BLaER1 (cell line): ENCODE measurements around the gene HNRNPUL2.
"Not testable (repeated sequence)": the region's sequence is repeated elsewhere in the genome, so short reads cannot be mapped to it uniquely, and the experiment has no call there.

Experiments
- H3K27ac ChIP-seq: shearing (Covaris generic); formaldehyde crosslinking; 2 replicates; pipeline ENCODE4 v1.8.1; 2022
- H3K27me3 ChIP-seq: shearing (Covaris generic); formaldehyde crosslinking; 2 replicates; pipeline ENCODE4 v1.8.1; 2022
- H3K36me3 ChIP-seq: shearing (Covaris generic); formaldehyde crosslinking; 2 replicates; pipeline ENCODE4 v1.8.1; 2022
- H3K4me1 ChIP-seq: shearing (Covaris generic); formaldehyde crosslinking; 2 replicates; pipeline ENCODE4 v1.8.1; 2022
- H3K4me2 ChIP-seq: shearing (Covaris generic); formaldehyde crosslinking; 2 replicates; pipeline ENCODE4 v1.8.1; 2022
- H3K4me3 ChIP-seq: shearing (Covaris generic); formaldehyde crosslinking; 2 replicates; pipeline ENCODE4 v1.8.1; 2022
- H3K9ac ChIP-seq: shearing (Covaris generic); formaldehyde crosslinking; 2 replicates; pipeline ENCODE4 v1.8.1; 2022
- H3K9me3 ChIP-seq: shearing (Covaris generic); formaldehyde crosslinking; 2 replicates; pipeline ENCODE4 v1.8.1; 2022
- H4K20me1 ChIP-seq: shearing (Covaris generic); formaldehyde crosslinking; 2 replicates; pipeline ENCODE4 v1.8.1; 2022
- Cebpa-rat ChIP-seq: shearing (Covaris generic); IDR thresholded peaks from 2 replicates; pipeline ENCODE4 v1.8.1; 2022

Gene HNRNPUL2

DNA sequence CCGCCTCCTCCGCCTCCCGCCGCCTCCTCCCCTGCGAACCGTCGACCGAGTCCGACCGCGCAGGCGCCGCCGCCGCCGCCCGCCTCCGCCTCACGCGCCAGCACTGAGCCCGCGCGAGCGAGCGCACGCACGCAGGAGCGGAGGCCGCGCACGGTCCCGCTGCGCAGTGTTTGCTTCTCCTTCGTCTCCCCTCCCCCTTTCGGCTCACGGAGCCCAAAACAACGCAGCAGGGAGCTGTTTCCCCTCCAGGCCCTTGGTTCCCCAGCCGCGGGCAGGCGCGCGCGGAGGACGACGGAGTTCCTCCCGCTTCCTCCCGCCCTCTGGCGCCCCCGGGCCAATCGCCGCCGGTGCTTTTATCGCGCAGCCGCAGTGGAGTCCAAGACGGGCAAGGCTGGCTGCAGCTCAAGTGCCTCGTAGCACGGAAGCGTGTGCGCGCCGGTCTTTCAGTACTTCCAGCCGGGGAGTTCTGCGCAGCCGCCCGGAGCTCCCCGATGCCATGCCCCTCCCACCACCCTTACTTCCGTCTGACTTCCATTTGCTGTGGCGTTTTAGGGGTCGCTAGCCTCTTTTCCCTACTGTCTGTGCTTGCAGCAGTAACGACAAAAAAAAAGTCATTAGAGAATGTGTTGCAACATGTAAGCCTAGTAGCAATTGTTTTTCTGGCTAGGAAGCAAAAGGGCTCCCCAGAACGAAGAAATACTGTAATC, at the start of gene HNRNPUL2:
Gene HNRNPUL2, minus strand, starts transcription at position 293 of the 707 bp plus-strand sequence. CDS start 301 bp downstream, outside the sequence.
- Histone ChIP-seq H3K27ac (peak within 1 kb of the TSS; percentile 98), H3K4me3 (peak within 1 kb of the TSS; percentile 99), H3K27me3 (no peaks in the 10 kb centered on the region), H3K4me1 (peaks cover 52% of the 10 kb centered on the region), H4K20me1 (peaks cover 71% of the 10 kb centered on the region), H3K9ac (peak within 1 kb of the TSS; percentile 98), H3K4me2 (peak within 1 kb of the TSS; percentile 96), H3K36me3 (peaks cover 29% of the 10 kb centered on the region), H3K9me3 (no peaks in the 10 kb centered on the region)
- no peak for TF ChIP-seq Cebpa-rat

DNA sequence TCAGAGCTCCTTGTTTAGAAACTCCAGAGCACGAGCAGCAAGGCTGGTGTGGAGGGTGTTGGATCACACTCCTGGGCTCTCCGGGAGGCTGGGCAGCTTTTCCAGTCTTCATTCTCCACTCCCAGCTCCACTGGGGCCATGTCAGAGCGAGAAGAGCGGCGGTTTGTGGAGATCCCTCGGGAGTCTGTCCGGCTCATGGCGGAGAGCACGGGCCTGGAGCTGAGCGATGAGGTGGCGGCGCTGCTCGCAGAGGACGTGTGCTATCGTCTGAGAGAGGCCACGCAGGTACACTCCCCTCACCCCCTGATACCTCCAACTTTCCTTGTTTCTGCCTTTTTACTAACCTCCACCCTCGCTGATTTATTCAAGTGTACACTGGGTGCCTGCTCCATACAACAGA, 48.4 kb upstream of the HNRNPUL2 start:
- H3K4me1 ChIP-seq: peaks cover 23% of the 10 kb centered on the region
- no peak overlapping the region for H3K4me3 ChIP-seq
- peaks cover 58% of the 10 kb centered on the region for H3K36me3 ChIP-seq
- no peaks in the 10 kb centered on the region for H3K9me3 ChIP-seq
- H3K9ac ChIP-seq: 0 out of 2 replicates have a peak overlapping the region, but pooled peaks have one; percentile 12
- no peaks in the 10 kb centered on the region for H3K27me3 ChIP-seq
- no peak for TF ChIP-seq Cebpa-rat
- no peak overlapping the region for H3K27ac ChIP-seq
- H4K20me1 ChIP-seq: no peaks in the 10 kb centered on the region
- H3K4me2 ChIP-seq: no peak overlapping the region

DNA sequence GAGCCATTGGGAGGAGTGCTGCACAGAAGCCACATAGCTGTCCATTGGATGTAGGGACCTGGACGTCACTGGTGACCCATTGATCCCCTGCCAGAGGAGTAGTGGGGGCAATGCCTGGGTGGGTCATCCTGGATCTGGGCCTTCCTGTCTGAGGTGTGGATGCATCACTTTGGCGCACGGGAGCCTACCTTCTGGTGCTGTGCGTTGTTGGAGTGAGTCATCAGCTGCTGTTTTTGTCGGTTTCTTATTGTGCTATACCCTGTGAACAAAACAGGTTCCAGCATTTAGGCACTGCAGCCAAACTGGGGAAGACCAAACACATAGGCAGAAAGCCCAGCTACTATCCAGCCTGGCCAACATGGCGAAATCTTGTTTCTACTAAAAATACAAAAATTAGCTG, 47.1 kb upstream of the HNRNPUL2 start:
- H4K20me1 ChIP-seq: no peaks in the 10 kb centered on the region
- H3K4me1 ChIP-seq: peaks cover 35% of the 10 kb centered on the region
- H3K4me2 ChIP-seq: no peak overlapping the region
- H3K27ac ChIP-seq: no peak overlapping the region
- TF ChIP-seq Cebpa-rat: no peak
- no peak overlapping the region for H3K9ac ChIP-seq
- H3K36me3 ChIP-seq: peaks cover 47% of the 10 kb centered on the region
- no peaks in the 10 kb centered on the region for H3K9me3 ChIP-seq
- no peak overlapping the region for H3K4me3 ChIP-seq
- no peaks in the 10 kb centered on the region for H3K27me3 ChIP-seq

DNA sequence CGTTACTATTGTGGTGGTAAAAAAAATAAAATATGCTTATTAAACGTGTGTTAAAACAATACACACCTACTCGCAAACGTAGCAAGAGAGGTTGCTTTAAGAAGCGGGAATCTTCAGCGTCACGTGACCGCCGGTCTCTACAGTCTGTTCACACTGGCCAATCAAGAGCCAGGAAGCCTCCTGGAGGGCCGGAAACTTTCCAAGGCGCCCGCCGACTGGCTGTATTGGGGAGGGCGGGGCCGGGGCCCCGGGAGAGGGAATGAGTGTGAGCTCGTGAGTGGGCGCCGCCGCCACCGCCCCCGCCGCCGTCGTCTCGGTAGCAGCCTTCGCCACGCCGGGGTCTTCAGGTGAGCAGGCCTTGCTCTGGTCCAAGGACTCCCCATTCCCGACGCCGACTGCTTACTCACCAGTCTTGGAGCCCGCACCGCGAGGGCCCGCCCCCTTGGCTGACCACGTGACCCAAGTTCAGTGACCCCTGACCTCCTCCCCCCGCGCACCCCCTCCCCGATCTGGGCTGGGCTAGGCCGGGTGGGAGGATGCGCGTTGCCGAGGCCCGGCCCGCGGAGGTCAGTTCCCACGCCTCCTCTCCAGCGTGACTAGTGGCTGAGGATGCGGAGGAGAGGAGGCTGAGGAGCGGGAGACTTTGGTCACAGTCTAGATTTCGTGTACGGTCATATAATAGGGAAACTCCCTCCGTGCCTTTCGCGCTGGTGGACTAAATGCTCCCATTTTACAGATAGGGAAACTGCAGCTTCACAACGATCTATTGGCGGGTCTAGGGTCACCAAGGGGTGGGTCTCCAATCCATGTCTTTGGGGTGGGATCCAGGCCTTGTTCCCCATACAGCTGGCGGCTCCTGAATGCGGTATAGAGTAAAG, 44.1 kb upstream of the HNRNPUL2 start, which contains the start of gene TAF6L:
Gene TAF6L, plus strand, starts transcription at position 253 of the 878 bp plus-strand sequence. CDS start 4,388 bp downstream, outside the sequence.
- no peaks in the 10 kb centered on the region for H3K27me3 ChIP-seq
- peak within 1 kb of the TSS; percentile 78 for H3K27ac ChIP-seq
- H3K4me1 ChIP-seq: peaks cover 35% of the 10 kb centered on the region
- H3K4me2 ChIP-seq: peak within 1 kb of the TSS; percentile 99
- no peaks in the 10 kb centered on the region for H4K20me1 ChIP-seq
- no peaks in the 10 kb centered on the region for H3K9me3 ChIP-seq
- peak within 1 kb of the TSS; percentile 80 for H3K9ac ChIP-seq
- no peak for TF ChIP-seq Cebpa-rat
- peak within 1 kb of the TSS; percentile 74 for H3K4me3 ChIP-seq
- peaks cover 41% of the 10 kb centered on the region for H3K36me3 ChIP-seq

DNA sequence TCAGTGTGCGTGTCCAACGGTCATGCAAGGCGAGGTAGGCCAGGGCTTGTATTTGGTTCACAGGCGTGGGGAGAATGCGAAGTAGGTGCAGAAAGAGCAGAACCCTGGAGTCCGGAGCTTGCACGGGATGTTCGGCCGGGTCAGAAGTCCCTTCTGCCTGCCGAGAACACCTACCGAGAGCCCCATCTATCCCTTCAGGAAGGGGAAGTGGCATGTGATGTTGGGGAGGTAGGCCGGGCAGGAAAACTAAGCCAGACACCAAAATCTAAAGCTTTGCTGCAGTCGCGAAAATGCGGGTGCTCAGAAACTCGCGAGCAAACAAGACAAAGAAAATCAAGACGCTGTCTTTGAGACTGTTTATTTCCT, 43.5 kb upstream of the HNRNPUL2 start:
- Histone ChIP-seq H3K4me3 (peak overlapping the region; percentile 74), H3K4me1 (peaks cover 35% of the 10 kb centered on the region), H3K9me3 (no peaks in the 10 kb centered on the region), H3K9ac (peak overlapping the region; percentile 80), H3K36me3 (peaks cover 41% of the 10 kb centered on the region), H3K27me3 (no peaks in the 10 kb centered on the region), H4K20me1 (no peaks in the 10 kb centered on the region), H3K4me2 (peak overlapping the region; percentile 99), H3K27ac (peak overlapping the region; percentile 78)
- TF ChIP-seq Cebpa-rat: no peak

DNA sequence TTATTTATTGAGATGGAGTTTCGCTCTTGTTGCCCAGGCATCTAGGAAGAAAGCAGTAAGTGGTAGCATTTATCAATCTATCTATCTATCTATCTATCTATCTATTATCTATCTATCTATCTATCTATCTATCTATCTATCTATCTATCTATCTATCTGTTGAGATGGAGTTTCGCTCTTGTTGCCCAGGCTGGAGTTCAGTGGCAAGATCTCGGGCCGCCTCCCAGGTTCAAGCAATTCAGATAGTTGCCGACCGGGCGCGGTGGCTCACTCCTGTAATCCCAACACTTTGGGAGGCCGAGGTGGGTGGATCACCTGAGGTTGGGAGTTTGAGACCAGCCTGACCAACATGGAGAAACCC, 33.6 kb upstream of the HNRNPUL2 start:
- H3K4me3 ChIP-seq: peak overlapping the region; percentile 80
- 0 out of 2 replicates have a peak overlapping the region, but pooled peaks have one; percentile 30 for H3K27ac ChIP-seq
- peak overlapping the region; percentile 61 for H3K4me2 ChIP-seq
- H3K4me1 ChIP-seq: peaks cover 20% of the 10 kb centered on the region
- peak overlapping the region; percentile 48; the same call in 1 of the 2 replicates for H3K9ac ChIP-seq
- H3K9me3 ChIP-seq, H4K20me1 ChIP-seq, H3K27me3 ChIP-seq: not testable (repeated sequence)
- H3K36me3 ChIP-seq: peaks cover 24% of the 10 kb centered on the region

DNA sequence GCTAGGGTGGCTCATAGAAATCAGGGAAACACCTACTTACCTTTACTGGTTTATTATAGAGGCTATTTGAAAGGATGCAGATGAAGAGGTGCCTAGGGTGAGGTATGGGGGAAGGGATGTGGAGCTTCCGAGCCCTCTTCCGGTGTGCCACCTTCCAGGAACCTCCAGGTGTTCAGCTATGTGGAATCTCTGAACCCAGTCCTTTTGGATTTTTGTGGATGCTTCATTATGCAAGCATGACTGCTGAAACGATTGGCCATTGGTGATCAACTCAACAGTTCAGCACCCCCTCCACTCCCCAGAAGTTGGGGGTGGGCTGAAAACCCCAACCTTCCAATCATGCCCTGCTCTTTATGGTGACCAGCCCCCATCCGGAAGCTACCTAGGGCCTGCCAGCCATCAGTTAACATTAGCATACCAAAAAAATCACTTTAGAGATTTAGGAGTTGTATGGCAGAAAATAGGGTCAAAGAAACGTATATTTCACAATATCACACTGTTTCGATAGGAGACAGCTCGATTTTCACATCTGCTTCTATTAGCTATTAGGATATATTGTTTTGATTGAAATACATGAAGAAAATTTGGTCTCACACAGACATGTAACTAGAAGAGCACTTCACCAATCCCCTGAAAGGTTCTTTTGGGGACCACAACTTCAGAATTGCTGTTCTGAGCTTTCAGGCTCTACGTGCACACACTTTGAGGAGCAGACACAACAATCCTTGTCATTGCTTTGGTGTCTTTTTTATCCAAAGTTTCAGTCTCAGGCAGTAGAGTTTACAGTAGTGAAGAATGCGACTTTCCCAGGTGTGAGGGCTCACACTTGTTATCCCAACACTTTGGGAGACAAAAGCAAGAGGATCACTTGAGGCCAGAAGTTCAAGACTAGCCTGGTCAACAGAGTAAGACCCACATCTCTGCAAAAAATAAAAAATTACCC, 30.9 kb upstream of the HNRNPUL2 start:
- H3K4me2 ChIP-seq: no peak overlapping the region
- H4K20me1 ChIP-seq: peaks cover 4% of the 10 kb centered on the region; the same call in 1 of the 2 replicates
- no peak overlapping the region for H3K27ac ChIP-seq
- no peak overlapping the region for H3K4me3 ChIP-seq
- H3K27me3 ChIP-seq: no peaks in the 10 kb centered on the region
- no peak overlapping the region for H3K9ac ChIP-seq
- peaks cover 2% of the 10 kb centered on the region; the same call in 1 of the 2 replicates for H3K36me3 ChIP-seq
- H3K9me3 ChIP-seq: no peaks in the 10 kb centered on the region
- H3K4me1 ChIP-seq: peaks cover 30% of the 10 kb centered on the region
- TF ChIP-seq Cebpa-rat: no peak

DNA sequence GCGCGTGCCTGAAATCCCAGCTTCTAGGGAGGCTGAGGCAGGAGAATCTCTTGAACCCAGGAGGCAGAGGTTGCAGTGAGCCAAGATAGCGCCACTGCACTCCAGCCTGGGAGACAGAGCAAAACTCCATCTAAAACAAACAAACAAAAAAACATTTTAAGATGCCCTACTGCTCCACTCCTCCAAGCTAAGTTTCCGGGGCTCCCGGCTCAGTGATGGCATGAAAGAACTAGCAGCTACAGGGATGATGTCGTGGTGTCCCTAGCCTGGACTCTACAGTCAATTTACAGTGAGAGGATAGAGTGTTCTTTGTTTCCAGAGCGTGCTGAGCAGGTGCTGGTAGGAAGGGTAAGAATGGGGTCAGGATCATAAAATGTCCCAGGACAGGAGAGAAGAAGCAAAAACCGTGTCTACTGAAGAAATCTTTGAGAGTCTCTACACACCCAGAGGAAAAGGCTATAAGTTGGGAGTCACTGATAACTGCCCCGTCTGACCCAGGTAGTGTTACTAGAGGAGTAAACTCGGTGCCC, 27.9 kb upstream of the HNRNPUL2 start:
- H3K4me1 ChIP-seq: peaks cover 27% of the 10 kb centered on the region
- no peaks in the 10 kb centered on the region for H3K27me3 ChIP-seq
- no peak overlapping the region for H3K27ac ChIP-seq
- no peak overlapping the region for H3K4me3 ChIP-seq
- no peak overlapping the region for H3K9ac ChIP-seq
- peaks cover 6% of the 10 kb centered on the region; the same call in 1 of the 2 replicates for H4K20me1 ChIP-seq
- no peak for TF ChIP-seq Cebpa-rat
- H3K36me3 ChIP-seq: peaks cover 23% of the 10 kb centered on the region
- no peaks in the 10 kb centered on the region for H3K9me3 ChIP-seq
- peak overlapping the region; percentile 81; the same call in 1 of the 2 replicates for H3K4me2 ChIP-seq
